ENCODE results near the gene NCEH1. TPM values are rescaled to one million over a fixed set of nuclear protein-coding genes. Genes with fewer than 3 reads are reported as not detected.

The NCEH1 gene
- total and polyA plus RNA-seq, 9 of the 15 experiments (the other 6 are each of a cell fraction or from before 2014, with no cell fraction given): 1.3 to 5.0 (median 2.8) TPM

DNA sequence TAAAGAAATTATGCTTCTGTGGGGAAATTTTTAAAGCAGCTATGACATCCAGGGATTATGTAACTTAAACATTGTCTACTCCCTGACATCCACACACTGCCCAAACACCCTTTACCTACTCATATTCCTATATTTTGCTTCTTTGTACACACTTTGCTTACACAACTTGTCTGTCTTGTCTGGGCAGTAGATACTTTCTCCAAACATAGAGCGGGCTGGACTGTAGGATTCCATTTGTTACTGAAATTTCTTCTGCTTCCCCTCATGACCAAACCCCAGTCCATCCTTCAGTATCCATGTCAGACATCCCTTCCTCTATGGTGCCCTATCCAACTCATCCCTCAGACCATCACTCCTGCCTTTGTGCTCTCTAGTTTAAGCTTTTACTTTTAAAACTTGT lies 19.9 kb downstream of the NCEH1 start (continued):
- TF ChIP-seq, protein P1, sequence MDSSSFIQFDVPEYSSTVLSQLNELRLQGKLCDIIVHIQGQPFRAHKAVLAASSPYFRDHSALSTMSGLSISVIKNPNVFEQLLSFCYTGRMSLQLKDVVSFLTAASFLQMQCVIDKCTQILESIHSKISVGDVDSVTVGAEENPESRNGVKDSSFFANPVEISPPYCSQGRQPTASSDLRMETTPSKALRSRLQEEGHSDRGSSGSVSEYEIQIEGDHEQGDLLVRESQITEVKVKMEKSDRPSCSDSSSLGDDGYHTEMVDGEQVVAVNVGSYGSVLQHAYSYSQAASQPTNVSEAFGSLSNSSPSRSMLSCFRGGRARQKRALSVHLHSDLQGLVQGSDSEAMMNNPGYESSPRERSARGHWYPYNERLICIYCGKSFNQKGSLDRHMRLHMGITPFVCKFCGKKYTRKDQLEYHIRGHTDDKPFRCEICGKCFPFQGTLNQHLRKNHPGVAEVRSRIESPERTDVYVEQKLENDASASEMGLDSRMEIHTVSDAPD (CRISPR knock-in tag; IDR thresholded peaks at IDR 0.05): no peak
- no peak for TF ChIP-seq ZNF263 (CRISPR knock-in tag; IDR thresholded peaks at IDR 0.05; ENCODE audit: borderline replicate concordance)
- no peak for TF ChIP-seq ZNF830 (CRISPR knock-in tag; IDR thresholded peaks at IDR 0.05)
- TF ChIP-seq SETDB1 (IDR thresholded peaks at IDR 0.05; ENCODE audit: low read length): no peak
- TF ChIP-seq EP400 (IDR thresholded peaks at IDR 0.05): no peak

DNA sequence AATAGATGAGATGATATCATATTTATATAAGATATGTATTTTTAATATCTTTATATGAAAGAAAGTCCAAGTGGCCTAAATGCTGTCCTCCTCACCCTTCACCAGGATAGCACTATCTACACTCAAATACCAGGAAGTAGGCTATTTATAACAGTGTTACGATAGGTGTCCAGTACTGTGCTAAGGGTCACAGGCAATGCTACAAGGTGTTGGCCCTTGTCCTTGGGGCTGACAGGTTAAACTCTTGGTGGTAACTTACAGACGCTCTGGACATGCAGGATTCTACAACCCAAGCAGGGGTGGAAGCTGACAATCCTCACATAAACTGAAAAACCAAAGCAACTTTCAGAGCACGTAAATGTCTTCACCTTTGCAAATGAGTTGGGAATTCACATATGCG lies 22.3 kb downstream of the NCEH1 start:
- FAIRE-seq (no peak), DNase-seq (ENCODE audit: extremely low read depth in 1 of 4, low spot score in 3 of 4) (peak in 2 of 4 experiments; percentile 33 to 34), ATAC-seq (peak; percentile 92)
- WGBS (ENCODE audit: insufficient coverage, low coverage, missing lambda C conversion rate): 18% methylated on average over 4 of the region's 4 CpGs
- H3K9ac ChIP-seq (ENCODE audit: insufficient read depth in 1 of 2, low read depth in 2 of 2, low read length in 2 of 2): no peak overlapping the region
- in situ Hi-C loops (cut with MboI): no loop called here
- intact Hi-C loops (cut with micrococcal nuclease): no loop called here
- peak overlapping the region; percentile 68 for H3K4me2 ChIP-seq (ENCODE audit: insufficient read depth, low read length)
- no TSS peak for BruUV-seq (replicated peaks)
- H3K79me2 ChIP-seq (ENCODE audit: control insufficient read depth, insufficient read depth, low read length): no peaks in the 10 kb centered on the region
- H3K9me1 ChIP-seq (ENCODE audit: control insufficient read depth, insufficient read depth, low read length): no peaks in the 10 kb centered on the region
- ChIA-PET CTCF (ENCODE audit: low intra/inter-chr PET ratio) (no interaction called here), POLR2A (interaction anchor here (0.8 kb wide), 1 partner anchor 62 kb away, joined by 4 read pairs; the partner anchor contains the start of gene ECT2)
- H3K27me3 ChIP-seq (ENCODE audit: control insufficient read depth in 2 of 2, insufficient read depth in 2 of 2, low read length in 2 of 2): no peaks in the 10 kb centered on the region
- H3K9me3 ChIP-seq (replicated peaks; ENCODE audit: control insufficient read depth, insufficient read depth, low read depth, low read length): no peaks in the 10 kb centered on the region
- H3K4me1 ChIP-seq (replicated peaks in 1 of 2; ENCODE audit: control insufficient read depth in 2 of 2, insufficient read depth in 2 of 2, low read length in 2 of 2): peaks cover 0 to 6% of the 10 kb centered on the region in 2 experiments; a peak in 2 of 5 replicates
- H3K4me3 ChIP-seq: no peak overlapping the region
- peak overlapping the region; percentile 64 for H2AFZ ChIP-seq (ENCODE audit: low read depth, low read length)
- TF ChIP-seq ELF1 (tag; IDR thresholded peaks at IDR 0.05) (0 out of 2 replicates have a peak, but pooled peaks have one; percentile 36), ZEB2 (IDR thresholded peaks at IDR 0.05) (0 out of 2 replicates have a peak, but pooled peaks have one; percentile 20), LARP7 (IDR thresholded peaks at IDR 0.05) (no peak), RHOXF2B (CRISPR knock-in tag; conservative IDR thresholded peaks at IDR 0.05) (no peak), CEBPG (CRISPR knock-in tag; IDR thresholded peaks at IDR 0.05) (no peak), CEBPG (tag; conservative IDR thresholded peaks at IDR 0.05 in 1 of 2, IDR thresholded peaks at IDR 0.05 in 1 of 2) (no peak), ETV6 (IDR thresholded peaks at IDR 0.05; ENCODE audit: borderline replicate concordance in 1 of 2, low read depth in 2 of 2, low read length in 1 of 2) (no peak), ETV6 (CRISPR knock-in tag; IDR thresholded peaks at IDR 0.05; ENCODE audit: borderline replicate concordance) (no peak), SNRNP70 (optimal IDR thresholded peaks at IDR 0.05; ENCODE audit: low read depth, low read length) (no peak), MEF2A (IDR thresholded peaks at IDR 0.05; ENCODE audit: control insufficient read depth, low read depth, low read length) (peak; percentile 78; the same call in 1 of the 2 replicates), CBX3 (IDR thresholded peaks at IDR 0.05; ENCODE audit: borderline replicate concordance in 1 of 2, low read length in 2 of 2) (no peak)
- TF ChIP-seq, protein P2, sequence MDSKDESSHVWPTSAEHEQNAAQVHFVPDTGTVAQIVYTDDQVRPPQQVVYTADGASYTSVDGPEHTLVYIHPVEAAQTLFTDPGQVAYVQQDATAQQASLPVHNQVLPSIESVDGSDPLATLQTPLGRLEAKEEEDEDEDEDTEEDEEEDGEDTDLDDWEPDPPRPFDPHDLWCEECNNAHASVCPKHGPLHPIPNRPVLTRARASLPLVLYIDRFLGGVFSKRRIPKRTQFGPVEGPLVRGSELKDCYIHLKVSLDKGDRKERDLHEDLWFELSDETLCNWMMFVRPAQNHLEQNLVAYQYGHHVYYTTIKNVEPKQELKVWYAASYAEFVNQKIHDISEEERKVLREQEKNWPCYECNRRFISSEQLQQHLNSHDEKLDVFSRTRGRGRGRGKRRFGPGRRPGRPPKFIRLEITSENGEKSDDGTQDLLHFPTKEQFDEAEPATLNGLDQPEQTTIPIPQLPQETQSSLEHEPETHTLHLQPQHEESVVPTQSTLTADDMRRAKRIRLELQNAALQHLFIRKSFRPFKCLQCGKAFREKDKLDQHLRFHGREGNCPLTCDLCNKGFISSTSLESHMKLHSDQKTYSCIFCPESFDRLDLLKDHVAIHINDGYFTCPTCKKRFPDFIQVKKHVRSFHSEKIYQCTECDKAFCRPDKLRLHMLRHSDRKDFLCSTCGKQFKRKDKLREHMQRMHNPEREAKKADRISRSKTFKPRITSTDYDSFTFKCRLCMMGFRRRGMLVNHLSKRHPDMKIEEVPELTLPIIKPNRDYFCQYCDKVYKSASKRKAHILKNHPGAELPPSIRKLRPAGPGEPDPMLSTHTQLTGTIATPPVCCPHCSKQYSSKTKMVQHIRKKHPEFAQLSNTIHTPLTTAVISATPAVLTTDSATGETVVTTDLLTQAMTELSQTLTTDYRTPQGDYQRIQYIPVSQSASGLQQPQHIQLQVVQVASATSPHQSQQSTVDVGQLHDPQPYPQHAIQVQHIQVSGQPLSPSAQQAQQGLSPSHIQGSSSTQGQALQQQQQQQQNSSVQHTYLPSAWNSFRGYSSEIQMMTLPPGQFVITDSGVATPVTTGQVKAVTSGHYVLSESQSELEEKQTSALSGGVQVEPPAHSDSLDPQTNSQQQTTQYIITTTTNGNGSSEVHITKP (IDR thresholded peaks at IDR 0.05; ENCODE audit: partially characterized antibody): peak; percentile 86
- no peaks in the 10 kb centered on the region for H3K36me3 ChIP-seq (ENCODE audit: control insufficient read depth, insufficient read depth, low read length)
- H4K20me1 ChIP-seq (replicated peaks; ENCODE audit: control insufficient read depth, insufficient read depth, low read length): no peaks in the 10 kb centered on the region
- H3K27ac ChIP-seq (ENCODE audit: extremely low read depth, low read depth, low read length): no peak overlapping the region
